Gastrocnemius medialis (tissue), 4 donors: ENCODE data around the gene ASTN2.

ENCODE experiments used
- CTCF ChIP-seq, 5 experiments: fragments of 450-650 bp in 3 of 5; fragments of 200-600 bp in 2 of 5; sonication (generic) in 2 of 5; IDR thresholded peaks in 4 of 5; conservative IDR thresholded peaks in 1 of 5; 1 replicate in 4 of 5; 2 replicates in 1 of 5; pipeline ENCODE4 v1.5.1; 2016 to 2019; ENCODE audit warnings: antibody characterized with exemption in 5 of 5, mild to moderate bottlenecking in 3 of 5, moderate library complexity in 3 of 5
- POLR2A ChIP-seq, 2 donors: fragments of 450-650 bp; IDR thresholded peaks; one replicate each; pipeline ENCODE4 v1.6.1; 2017; ENCODE audit warnings: antibody characterized with exemption in 2 of 2, mild to moderate bottlenecking in 2 of 2, moderate library complexity in 2 of 2

- TF ChIP-seq POLR2A (IDR thresholded peaks at IDR 0.05): no peak
- no peak for TF ChIP-seq CTCF (IDR thresholded peaks at IDR 0.05 in 4 of 5, conservative IDR thresholded peaks at IDR 0.05 in 1 of 5)
Measured at GRCh38 chr9:116477584-116478141, 937.2 kb downstream of the ASTN2 start.
